T follicular helper cell (primary cell): ENCODE measurements around the gene HOXD10.

Source experiments
- DNase-seq: peaks from one replicate; pipeline ENCODE4 v3.0.0-alpha.2; 2020; ENCODE audit warnings: low read depth

The HOXD10 gene

GRCh38 chr2:176136374-176137251 is 20.0 kb downstream of the HOXD10 start:
- no peak for DNase-seq

- no peak for DNase-seq
Observed at GRCh38 chr2:176137252-176137580, 20.6 kb downstream of the HOXD10 start.

GRCh38 chr2:176137906-176138305 is 21.3 kb downstream of the HOXD10 start:
- DNase-seq = no peak

GRCh38 chr2:176138526-176138922 is 21.9 kb downstream of the HOXD10 start:
- no peak for DNase-seq

GRCh38 chr2:176138923-176139660 is 22.5 kb downstream of the HOXD10 start:
- no peak for DNase-seq

GRCh38 chr2:176139661-176140512 is 23.3 kb downstream of the HOXD10 start:
- DNase-seq = no peak

GRCh38 chr2:176140513-176141317 is 24.1 kb downstream of the HOXD10 start:
- peak; percentile 34 for DNase-seq

GRCh38 chr2:176142281-176142680 is 25.7 kb downstream of the HOXD10 start:
- no peak for DNase-seq

- DNase-seq = no peak
Observed at GRCh38 chr2:176145085-176145969, 28.7 kb downstream of the HOXD10 start.

GRCh38 chr2:176146101-176146500 is 29.5 kb downstream of the HOXD10 start:
- no peak for DNase-seq

- no peak for DNase-seq
Observed at GRCh38 chr2:176146645-176147044, 30.1 kb downstream of the HOXD10 start.

- DNase-seq = no peak
Observed at GRCh38 chr2:176147210-176147799, 30.7 kb downstream of the HOXD10 start.

GRCh38 chr2:176147800-176148496 is 31.4 kb downstream of the HOXD10 start:
- DNase-seq = no peak

- no peak for DNase-seq
Observed at GRCh38 chr2:176148751-176149421, 32.3 kb downstream of the HOXD10 start.

GRCh38 chr2:176149481-176149938 is 32.9 kb downstream of the HOXD10 start:
- DNase-seq = no peak

GRCh38 chr2:176149939-176150583 is 33.5 kb downstream of the HOXD10 start:
- no peak for DNase-seq

GRCh38 chr2:176150584-176151441 is 34.2 kb downstream of the HOXD10 start:
- no peak for DNase-seq
